Prostate gland (tissue), 2 donors: ENCODE measurements around the gene DUOX1. TPM values are rescaled to one million over a fixed set of nuclear protein-coding genes. Genes with fewer than 3 reads are reported as not detected.

Experiments
- DNase-seq: peaks from one replicate; pipeline ENCODE4 v3.0.0-alpha.2; 2019; ENCODE audit warnings: low spot score
- H3K27ac ChIP-seq, 2 donors: fragments of 200-600 bp; sonication (generic); 2 replicates each; pipeline ENCODE4 v1.5.1; 2017 to 2019
- H3K27me3 ChIP-seq: fragments of 200-600 bp; sonication (generic); replicated peaks from 2 replicates; pipeline ENCODE4 v1.5.1; 2019; ENCODE audit not compliant: insufficient read depth
- H3K36me3 ChIP-seq, 2 donors: fragments of 200-600 bp; sonication (generic); 1 replicate in 1 of 2; 2 replicates in 1 of 2; pipeline versions ENCODE4 v1.5.1 to v1.8.1; 2017 to 2019
- H3K4me1 ChIP-seq: fragments of 200-600 bp; sonication (generic); replicated peaks from 2 replicates; pipeline ENCODE4 v1.5.1; 2019
- H3K4me3 ChIP-seq, 2 donors: fragments of 200-600 bp; sonication (generic); 2 replicates each; pipeline ENCODE4 v1.5.1; 2017 to 2019
- H3K9me3 ChIP-seq: fragments of 200-600 bp; sonication (generic); 2 replicates; pipeline ENCODE4 v1.5.1; 2017
- POLR2A ChIP-seq: fragments of 450-650 bp; IDR thresholded peaks from one replicate; pipeline ENCODE4 v1.6.1; 2016; ENCODE audit warnings: antibody characterized with exemption, mild to moderate bottlenecking
- POLR2AphosphoS5 ChIP-seq: sonication (generic); formaldehyde crosslinking; IDR thresholded peaks from one replicate; pipeline ENCODE4 v1.6.1; 2017; ENCODE audit warnings: antibody characterized with exemption
- WGBS: methylation state at CpG from one replicate; pipeline ENCODE4 v1.1.5; 2018; 5-methylcytosine and 5-hydroxymethylcytosine counted together
- intact Hi-C: fragments of 100-400 bp; cut with DNase I; formaldehyde crosslinking; loops from one replicate; pipeline ENCODE4 v1.14.2; 2022
- total RNA-seq, 2 donors: library from RNA; depleted of rRNA; stranded (reverse); fragments of >200 nt; gene quantifications; one replicate each; pipeline ENCODE4 v1.1.0, GENCODE V29; 2016
- TF ChIP-seq, protein P1 (sequence below), 4 experiments: fragments of 200-600 bp in 2 of 4; fragments of 450-650 bp in 2 of 4; sonication (generic) in 2 of 4; IDR thresholded peaks; 1 replicate in 3 of 4; 2 replicates in 1 of 4; pipeline ENCODE4 v1.5.1; 2016 to 2019; ENCODE audit warnings: antibody characterized with exemption in 4 of 4, mild to moderate bottlenecking in 2 of 4, moderate library complexity in 2 of 4

Gene DUOX1
- total RNA-seq, 2 donors from 2014 or later = 18.4 to 32.1 TPM

DNA sequence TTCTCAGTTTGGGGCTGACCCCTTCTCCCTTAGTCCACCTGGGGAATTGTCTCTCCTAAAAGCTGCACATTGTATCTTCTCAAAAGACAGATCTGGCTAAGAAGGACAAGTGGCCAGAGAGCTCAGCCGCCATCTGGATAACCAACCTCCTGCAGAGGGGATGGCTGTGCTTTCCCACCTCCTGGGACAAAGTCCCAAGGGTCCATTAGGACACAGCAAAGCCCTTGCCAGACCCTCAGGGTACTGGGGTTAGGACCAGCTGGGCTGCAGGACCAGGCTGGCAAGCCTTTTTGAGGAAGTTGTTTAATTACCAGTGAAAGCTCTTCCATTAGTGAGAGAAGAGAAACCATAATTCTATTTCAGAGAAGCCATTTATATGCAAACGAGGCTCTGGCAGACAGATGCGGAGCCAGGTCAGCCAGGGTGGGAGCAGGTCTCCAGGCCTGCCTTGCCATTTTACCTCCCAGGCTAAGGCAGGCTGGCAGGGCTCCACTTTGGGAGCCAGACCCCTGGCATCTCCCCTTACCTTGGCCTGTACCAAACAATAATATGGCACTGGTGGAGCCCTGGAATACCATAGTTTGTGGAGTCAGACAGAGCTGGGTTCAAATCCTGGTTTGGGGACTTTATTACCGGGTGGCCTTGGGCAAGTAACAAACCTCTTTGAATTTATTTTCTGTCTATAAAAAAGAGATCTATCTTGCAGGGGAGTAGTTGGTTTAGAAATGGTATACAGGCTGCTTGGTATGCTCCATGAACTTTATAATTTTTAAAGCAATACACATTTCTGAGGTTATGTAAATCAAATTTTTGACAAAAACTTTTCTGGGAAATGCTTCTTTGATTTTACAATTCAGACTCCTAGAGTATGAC, 40.0 kb downstream of the DUOX1 start:
- WGBS = 51% methylated on average over 4 of the region's 4 CpGs
- TF ChIP-seq POLR2A = no peak
- TF ChIP-seq POLR2AphosphoS5 = no peak
- TF ChIP-seq, protein P1, sequence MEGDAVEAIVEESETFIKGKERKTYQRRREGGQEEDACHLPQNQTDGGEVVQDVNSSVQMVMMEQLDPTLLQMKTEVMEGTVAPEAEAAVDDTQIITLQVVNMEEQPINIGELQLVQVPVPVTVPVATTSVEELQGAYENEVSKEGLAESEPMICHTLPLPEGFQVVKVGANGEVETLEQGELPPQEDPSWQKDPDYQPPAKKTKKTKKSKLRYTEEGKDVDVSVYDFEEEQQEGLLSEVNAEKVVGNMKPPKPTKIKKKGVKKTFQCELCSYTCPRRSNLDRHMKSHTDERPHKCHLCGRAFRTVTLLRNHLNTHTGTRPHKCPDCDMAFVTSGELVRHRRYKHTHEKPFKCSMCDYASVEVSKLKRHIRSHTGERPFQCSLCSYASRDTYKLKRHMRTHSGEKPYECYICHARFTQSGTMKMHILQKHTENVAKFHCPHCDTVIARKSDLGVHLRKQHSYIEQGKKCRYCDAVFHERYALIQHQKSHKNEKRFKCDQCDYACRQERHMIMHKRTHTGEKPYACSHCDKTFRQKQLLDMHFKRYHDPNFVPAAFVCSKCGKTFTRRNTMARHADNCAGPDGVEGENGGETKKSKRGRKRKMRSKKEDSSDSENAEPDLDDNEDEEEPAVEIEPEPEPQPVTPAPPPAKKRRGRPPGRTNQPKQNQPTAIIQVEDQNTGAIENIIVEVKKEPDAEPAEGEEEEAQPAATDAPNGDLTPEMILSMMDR (IDR thresholded peaks at IDR 0.05) = no peak
- H3K4me1 ChIP-seq = peaks cover 4% of the 10 kb centered on the region
- H3K36me3 ChIP-seq = no peaks in the 10 kb centered on the region
- H3K27ac ChIP-seq = no peak overlapping the region
- no peaks in the 10 kb centered on the region for H3K27me3 ChIP-seq
- no peak for DNase-seq
- intact Hi-C loops = loop anchor here (5.0 to 10.0 kb wide), 3 partner anchors 205 to 415 kb away; partner anchors contain the start of genes BLOC1S6 and GATM
- H3K4me3 ChIP-seq = no peak overlapping the region
- no peaks in the 10 kb centered on the region for H3K9me3 ChIP-seq

DNA sequence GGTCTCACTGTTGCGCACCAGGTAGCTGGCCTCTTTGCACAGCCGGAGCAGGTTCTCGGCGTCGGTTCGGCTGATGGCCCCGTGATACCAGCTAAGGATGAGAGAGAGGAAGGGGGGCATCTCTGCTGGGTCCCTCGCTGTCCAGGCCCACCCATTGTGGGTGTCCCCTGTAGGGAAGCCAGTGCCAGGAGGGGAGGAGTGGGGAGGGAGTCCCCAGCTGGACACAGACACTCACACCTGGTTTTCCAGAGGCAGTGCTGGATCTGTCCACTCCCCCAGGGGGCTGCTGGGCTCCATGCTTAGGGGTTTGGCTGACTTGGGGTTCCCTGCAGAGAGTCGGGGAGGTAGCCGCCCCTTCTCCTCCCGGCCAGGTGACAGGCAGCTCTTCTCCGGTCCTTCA, 42.1 kb downstream of the DUOX1 start:
- WGBS = 94% methylated on average over 12 of the region's 12 CpGs
- Histone ChIP-seq H3K27me3 (no peaks in the 10 kb centered on the region), H3K9me3 (no peaks in the 10 kb centered on the region), H3K4me1 (no peaks in the 10 kb centered on the region), H3K36me3 (no peaks in the 10 kb centered on the region), H3K27ac (no peak overlapping the region), H3K4me3 (no peak overlapping the region)
- TF ChIP-seq POLR2AphosphoS5 (no peak), POLR2A (no peak)
- TF ChIP-seq, protein P1 (IDR thresholded peaks at IDR 0.05) = no peak
- intact Hi-C loops = no loop called here
- DNase-seq = no peak

DNA sequence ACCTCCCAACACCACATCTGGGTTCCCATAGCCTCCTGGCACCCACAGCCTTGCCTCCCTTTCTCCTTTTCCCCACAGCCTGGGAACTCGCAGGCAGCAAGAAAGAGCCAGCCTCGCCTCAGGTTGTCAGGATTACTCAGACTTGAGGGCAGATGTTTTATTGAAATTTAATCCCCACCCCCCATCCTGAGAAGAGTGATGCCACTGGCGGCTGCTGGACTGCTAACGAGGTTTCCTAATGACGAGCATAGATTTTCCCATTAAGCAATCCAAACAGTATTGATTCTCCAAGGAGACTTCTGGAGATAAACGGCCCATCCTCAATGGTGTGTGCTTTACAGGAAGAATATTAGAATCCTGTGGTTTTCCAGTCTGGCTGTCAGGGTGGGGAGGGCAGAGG, 44.3 kb downstream of the DUOX1 start:
- intact Hi-C loops = no loop called here
- H3K9me3 ChIP-seq = no peaks in the 10 kb centered on the region

DNA sequence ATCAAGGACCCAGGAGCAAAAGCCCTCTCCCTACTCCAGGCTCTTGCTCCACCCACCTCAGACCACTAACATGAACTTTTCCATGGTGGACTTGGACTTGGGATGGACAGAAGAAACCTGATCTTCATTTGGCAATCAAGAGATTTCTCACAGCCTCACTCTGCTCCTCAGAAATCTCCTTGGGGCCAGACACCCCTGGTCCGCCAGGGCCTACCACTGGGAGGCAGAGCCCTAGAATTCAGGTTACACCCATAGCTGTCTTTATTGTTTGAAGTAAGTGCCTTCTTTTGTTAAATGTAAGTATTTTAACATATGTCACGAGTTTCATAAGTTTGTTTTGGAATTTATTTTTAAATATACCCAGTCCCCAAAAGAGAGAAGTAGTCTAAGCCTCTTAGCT, 44.8 kb downstream of the DUOX1 start:
- no peaks in the 10 kb centered on the region for H3K36me3 ChIP-seq
- no peak overlapping the region for H3K27ac ChIP-seq
- TF ChIP-seq, protein P1 (IDR thresholded peaks at IDR 0.05) = no peak
- TF ChIP-seq POLR2AphosphoS5 = no peak
- TF ChIP-seq POLR2A = no peak
- no peak for DNase-seq
- intact Hi-C loops = no loop called here
- H3K27me3 ChIP-seq = no peaks in the 10 kb centered on the region
- no peaks in the 10 kb centered on the region for H3K4me1 ChIP-seq
- WGBS = 90% methylated on average over 2 of the region's 2 CpGs
- H3K4me3 ChIP-seq = no peak overlapping the region
- no peaks in the 10 kb centered on the region for H3K9me3 ChIP-seq

More for the DNA sequence above, 44.3 kb downstream of the DUOX1 start:
- no peak for DNase-seq
- WGBS = 87% methylated on average over 6 of the region's 6 CpGs
- H3K27ac ChIP-seq = no peak overlapping the region
- no peaks in the 10 kb centered on the region for H3K27me3 ChIP-seq
- no peak overlapping the region for H3K4me3 ChIP-seq
- TF ChIP-seq POLR2AphosphoS5 = no peak
- TF ChIP-seq, protein P1 (IDR thresholded peaks at IDR 0.05) = no peak
- no peak for TF ChIP-seq POLR2A
- no peaks in the 10 kb centered on the region for H3K4me1 ChIP-seq
- H3K36me3 ChIP-seq = no peaks in the 10 kb centered on the region

DNA sequence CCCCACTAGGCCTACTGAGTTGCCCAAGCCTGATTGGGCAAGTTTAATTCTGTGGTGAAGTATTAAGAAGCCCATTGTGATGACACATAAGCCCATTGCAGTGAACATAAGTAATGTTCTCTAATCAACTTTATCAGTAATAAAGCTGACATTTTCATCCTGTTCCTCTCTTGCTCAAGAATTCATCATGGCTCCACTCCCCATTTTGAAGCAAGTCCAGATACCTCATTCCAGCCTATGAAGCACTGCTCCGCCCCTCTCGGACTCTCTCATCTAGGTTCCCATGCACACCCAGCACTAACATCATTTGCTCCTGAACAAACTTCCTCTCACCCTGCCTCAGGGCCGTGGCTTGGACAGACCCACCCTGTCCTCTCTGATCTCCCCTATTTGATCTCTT, 47.5 kb downstream of the DUOX1 start:
- 92% methylated on average over 3 of the region's 3 CpGs for WGBS

More for the DNA sequence above, 47.5 kb downstream of the DUOX1 start:
- Histone ChIP-seq H3K4me3 (no peak overlapping the region), H3K4me1 (no peaks in the 10 kb centered on the region), H3K27me3 (no peaks in the 10 kb centered on the region), H3K9me3 (no peaks in the 10 kb centered on the region), H3K27ac (no peak overlapping the region), H3K36me3 (no peaks in the 10 kb centered on the region)
- no peak for DNase-seq
- intact Hi-C loops = no loop called here
- TF ChIP-seq, protein P1 (IDR thresholded peaks at IDR 0.05) = no peak
- TF ChIP-seq POLR2A (no peak), POLR2AphosphoS5 (no peak)
